ENCODE measurements around the gene ANKRD63.

DNA sequence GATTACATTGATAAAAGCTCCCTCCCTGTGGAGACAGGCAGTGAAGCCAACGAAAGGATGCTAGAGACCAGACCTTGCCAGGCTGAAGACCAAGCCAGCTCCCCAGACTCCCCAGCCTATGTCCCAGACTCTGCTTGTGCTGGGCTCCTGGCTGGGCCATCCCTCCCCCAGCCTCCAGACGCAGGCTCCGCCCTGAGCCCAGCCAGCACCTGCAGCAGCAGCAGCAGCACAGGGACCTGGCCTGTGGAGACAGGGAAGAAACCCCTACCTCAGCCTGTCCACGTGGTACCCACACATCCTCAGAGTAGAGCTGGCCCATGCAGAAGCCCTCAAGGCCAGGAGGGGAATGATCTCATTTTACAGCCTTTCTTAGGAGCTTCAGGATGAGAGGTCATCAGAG lies 13.3 kb downstream of the ANKRD63 start:
- TF ChIP-seq, protein P1, sequence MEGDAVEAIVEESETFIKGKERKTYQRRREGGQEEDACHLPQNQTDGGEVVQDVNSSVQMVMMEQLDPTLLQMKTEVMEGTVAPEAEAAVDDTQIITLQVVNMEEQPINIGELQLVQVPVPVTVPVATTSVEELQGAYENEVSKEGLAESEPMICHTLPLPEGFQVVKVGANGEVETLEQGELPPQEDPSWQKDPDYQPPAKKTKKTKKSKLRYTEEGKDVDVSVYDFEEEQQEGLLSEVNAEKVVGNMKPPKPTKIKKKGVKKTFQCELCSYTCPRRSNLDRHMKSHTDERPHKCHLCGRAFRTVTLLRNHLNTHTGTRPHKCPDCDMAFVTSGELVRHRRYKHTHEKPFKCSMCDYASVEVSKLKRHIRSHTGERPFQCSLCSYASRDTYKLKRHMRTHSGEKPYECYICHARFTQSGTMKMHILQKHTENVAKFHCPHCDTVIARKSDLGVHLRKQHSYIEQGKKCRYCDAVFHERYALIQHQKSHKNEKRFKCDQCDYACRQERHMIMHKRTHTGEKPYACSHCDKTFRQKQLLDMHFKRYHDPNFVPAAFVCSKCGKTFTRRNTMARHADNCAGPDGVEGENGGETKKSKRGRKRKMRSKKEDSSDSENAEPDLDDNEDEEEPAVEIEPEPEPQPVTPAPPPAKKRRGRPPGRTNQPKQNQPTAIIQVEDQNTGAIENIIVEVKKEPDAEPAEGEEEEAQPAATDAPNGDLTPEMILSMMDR (IDR thresholded peaks at IDR 0.05; ENCODE audit: low read depth, low read length, poor library complexity, severe bottlenecking), result no peak
- TF ChIP-seq EZH2phosphoT487 (IDR thresholded peaks at IDR 0.05; ENCODE audit: borderline replicate concordance, low read length), result no peak
